ENCODE data around the gene SLC16A7. TPM values are rescaled to one million over a fixed set of nuclear protein-coding genes. Genes with fewer than 3 reads are reported as not detected.

SLC16A7 gene
- total RNA-seq, 1 donor from 2014 or later, result 6.5 TPM

DNA sequence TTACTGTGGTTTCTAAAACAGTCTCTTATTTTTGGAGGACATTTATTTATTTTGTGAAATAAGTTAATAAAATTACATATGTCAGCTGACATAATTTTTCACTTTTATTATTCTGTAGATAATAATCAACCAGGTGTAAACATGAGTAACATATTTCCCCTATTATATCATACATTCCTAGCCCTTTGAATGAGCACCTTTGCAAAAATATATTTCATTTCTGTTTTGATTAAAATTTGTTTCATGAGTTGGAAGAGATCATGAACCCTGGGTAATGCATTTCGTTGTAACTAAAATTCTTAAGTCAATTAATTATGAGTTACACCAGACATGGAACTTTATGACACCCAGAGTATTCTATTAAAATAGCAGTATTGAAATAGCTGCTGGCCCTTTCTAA is 56.3 kb downstream of the SLC16A7 start:
- no peak for TF ChIP-seq CTCF (IDR thresholded peaks at IDR 0.05; ENCODE audit: unreplicated experiment)
- Mint-ChIP-seq H3K27ac (no peak overlapping the region), H3K4me3 (ENCODE audit: low read depth) (no peak overlapping the region), H3K36me3 (ENCODE audit: insufficient read depth) (peaks cover 3% of the 10 kb centered on the region), H3K27me3 (no peaks in the 10 kb centered on the region), H3K9me3 (ENCODE audit: low read depth) (peaks cover 4% of the 10 kb centered on the region), H3K4me1 (ENCODE audit: low read depth) (peaks cover 9% of the 10 kb centered on the region)
- no peak for DNase-seq (ENCODE audit: low spot score, unreplicated experiment)

DNA sequence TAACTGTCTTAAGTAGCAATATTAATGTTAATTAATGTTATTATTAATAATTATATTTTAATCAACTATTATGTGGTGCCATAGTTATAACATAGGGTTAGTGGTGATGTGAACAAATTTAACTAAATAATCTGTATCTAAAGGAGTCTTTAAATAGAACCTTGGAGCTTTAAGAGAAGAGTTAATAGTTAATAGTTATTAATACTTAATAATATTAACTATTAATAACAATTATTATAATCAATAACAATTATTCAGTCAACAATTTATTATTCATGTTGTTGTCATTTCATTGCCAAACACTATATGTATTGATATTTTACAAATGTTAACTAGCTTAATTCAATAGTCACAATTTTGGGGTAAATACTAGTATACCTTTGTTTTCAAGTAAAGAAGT is 58.2 kb downstream of the SLC16A7 start:
- H3K36me3 Mint-ChIP-seq (ENCODE audit: insufficient read depth), result no peaks in the 10 kb centered on the region
- no peaks in the 10 kb centered on the region for H3K9me3 Mint-ChIP-seq (ENCODE audit: low read depth)
- H3K4me3 Mint-ChIP-seq (ENCODE audit: low read depth), result no peak overlapping the region
- H3K27ac Mint-ChIP-seq, result no peak overlapping the region
- no peak for DNase-seq (ENCODE audit: low spot score, unreplicated experiment)
- TF ChIP-seq CTCF (IDR thresholded peaks at IDR 0.05; ENCODE audit: unreplicated experiment), result no peak
- peaks cover 9% of the 10 kb centered on the region for H3K4me1 Mint-ChIP-seq (ENCODE audit: low read depth)
- H3K27me3 Mint-ChIP-seq, result no peaks in the 10 kb centered on the region

- H3K4me1 Mint-ChIP-seq (ENCODE audit: low read depth), result no peaks in the 10 kb centered on the region
- no peak overlapping the region for H3K4me3 Mint-ChIP-seq (ENCODE audit: low read depth)
- H3K9me3 Mint-ChIP-seq (ENCODE audit: low read depth), result no peaks in the 10 kb centered on the region
- DNase-seq (ENCODE audit: low spot score, unreplicated experiment), result no peak
- H3K27ac Mint-ChIP-seq, result no peak overlapping the region
- no peak for TF ChIP-seq CTCF (IDR thresholded peaks at IDR 0.05; ENCODE audit: unreplicated experiment)
- no peaks in the 10 kb centered on the region for H3K36me3 Mint-ChIP-seq (ENCODE audit: insufficient read depth)
- no peaks in the 10 kb centered on the region for H3K27me3 Mint-ChIP-seq
Observed at GRCh38 chr12:59657266-59657665, 61.4 kb downstream of the SLC16A7 start.

DNA sequence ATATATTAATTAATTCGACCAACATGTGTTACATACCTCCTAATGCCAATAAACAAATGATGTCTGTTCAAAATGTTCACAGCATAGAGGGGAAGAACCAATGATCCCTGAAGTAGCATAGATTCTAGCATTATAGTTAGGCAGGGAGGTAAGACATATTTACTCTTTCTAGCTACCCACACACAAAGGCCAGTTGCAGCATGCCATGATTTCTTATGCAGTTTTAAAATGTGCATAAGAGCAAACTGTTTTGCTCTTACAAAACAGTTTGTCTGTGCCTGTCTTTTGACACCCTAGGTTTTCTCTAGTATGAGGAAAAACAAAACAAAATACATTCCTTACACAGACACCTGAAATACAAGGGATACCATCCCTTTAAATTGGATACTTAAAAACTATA is 61.9 kb downstream of the SLC16A7 start:
- DNase-seq (ENCODE audit: low spot score, unreplicated experiment), result no peak
- no peak for TF ChIP-seq CTCF (IDR thresholded peaks at IDR 0.05; ENCODE audit: unreplicated experiment)
- Mint-ChIP-seq H3K27ac (no peak overlapping the region), H3K36me3 (ENCODE audit: insufficient read depth) (no peaks in the 10 kb centered on the region), H3K4me1 (ENCODE audit: low read depth) (no peaks in the 10 kb centered on the region), H3K4me3 (ENCODE audit: low read depth) (no peak overlapping the region), H3K9me3 (ENCODE audit: low read depth) (no peaks in the 10 kb centered on the region), H3K27me3 (no peaks in the 10 kb centered on the region)

DNA sequence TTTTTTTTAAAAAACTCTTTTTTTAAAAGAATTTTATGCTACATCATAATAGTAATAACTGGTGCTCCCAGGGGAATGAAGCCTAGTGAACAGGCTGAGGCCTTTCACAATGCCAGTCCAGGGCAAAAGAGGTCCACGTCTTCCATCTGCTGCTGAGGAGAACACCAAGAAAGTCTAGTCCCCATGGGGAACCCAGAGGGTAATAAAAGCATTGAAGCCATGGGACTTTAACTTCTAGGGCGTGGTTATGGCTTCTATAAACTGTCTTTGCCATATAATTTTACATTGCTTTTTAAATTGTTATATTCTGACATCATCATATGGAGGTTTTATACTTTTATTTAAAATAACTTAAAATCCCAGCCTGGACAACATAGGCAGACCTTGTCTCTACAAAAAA is 64.3 kb downstream of the SLC16A7 start:
- H3K36me3 Mint-ChIP-seq (ENCODE audit: insufficient read depth), result no peaks in the 10 kb centered on the region
- H3K27ac Mint-ChIP-seq, result no peak overlapping the region
- H3K27me3 Mint-ChIP-seq, result no peaks in the 10 kb centered on the region
- no peak overlapping the region for H3K4me3 Mint-ChIP-seq (ENCODE audit: low read depth)
- DNase-seq (ENCODE audit: low spot score, unreplicated experiment), result no peak
- no peak for TF ChIP-seq CTCF (IDR thresholded peaks at IDR 0.05; ENCODE audit: unreplicated experiment)
- no peaks in the 10 kb centered on the region for H3K4me1 Mint-ChIP-seq (ENCODE audit: low read depth)
- no peaks in the 10 kb centered on the region for H3K9me3 Mint-ChIP-seq (ENCODE audit: low read depth)
